NT2/D1 (cell line): Measurements from ENCODE around the gene GID4.

Experiments used
- SUZ12 ChIP-seq: IDR thresholded peaks from 2 replicates; pipeline ENCODE4 v1.6.1; 2011; ENCODE audit not compliant: insufficient read length, insufficient read depth; ENCODE audit errors: extremely low read depth
- YY1 ChIP-seq: IDR thresholded peaks from 2 replicates; pipeline ENCODE4 v1.6.1; 2011; ENCODE audit not compliant: insufficient read length, insufficient read depth
- ZNF274 ChIP-seq: IDR thresholded peaks from 2 replicates; pipeline ENCODE4 v1.6.1; 2011; ENCODE audit warnings: mild to moderate bottlenecking, low read depth, low read length

GRCh38 chr17:18105027-18105426 lies 65.8 kb downstream of the GID4 start:
- no peak for TF ChIP-seq ZNF274
- TF ChIP-seq YY1, result no peak
- no peak for TF ChIP-seq SUZ12
